Measurements from ENCODE around the gene KCNMA1. TPM values are rescaled to one million over a fixed set of nuclear protein-coding genes. Genes with fewer than 3 reads are reported as not detected.

The KCNMA1 gene
- polyA plus RNA-seq, 1 experiment = 21.4 TPM

GRCh38 chr10:76984559-76985443, 652.8 kb downstream of the KCNMA1 start:
- ChIA-PET CTCF (interaction anchor here (0.7 to 1.6 kb wide), 21 partner anchors 8 to 1145 kb away, joined by 3 to 12 read pairs (median 3); no protein-coding TSS in a partner anchor), POLR2A (no interaction called here)
- H3K36me3 ChIP-seq (ENCODE audit: control insufficient read depth, insufficient read depth, low read length) = no peaks in the 10 kb centered on the region
- no peak for DNase-seq (ENCODE audit: low read depth)
- no peaks in the 10 kb centered on the region for H3K27me3 ChIP-seq (ENCODE audit: control insufficient read depth, insufficient read depth, low read length)
- no peak overlapping the region for H3K4me3 ChIP-seq (ENCODE audit: low read depth, low read length)
- peak; percentile 93 for TF ChIP-seq CTCF (IDR thresholded peaks at IDR 0.05; ENCODE audit: insufficient read depth, low read depth, low read length)

GRCh38 chr10:76983624-76984023, 654.0 kb downstream of the KCNMA1 start:
- TF ChIP-seq CTCF (IDR thresholded peaks at IDR 0.05; ENCODE audit: insufficient read depth, low read depth, low read length) = no peak
- Histone ChIP-seq H3K36me3 (ENCODE audit: control insufficient read depth, insufficient read depth, low read length) (no peaks in the 10 kb centered on the region), H3K27me3 (ENCODE audit: control insufficient read depth, insufficient read depth, low read length) (no peaks in the 10 kb centered on the region), H3K4me3 (ENCODE audit: low read depth, low read length) (no peak overlapping the region)
- POLR2A ChIA-PET = no interaction called here
- DNase-seq (ENCODE audit: low read depth) = no peak
- CTCF ChIA-PET = interaction anchor here (0.8 to 1.6 kb wide), 5 partner anchors 10 to 436 kb away, joined by 3 to 5 read pairs (median 4); no protein-coding TSS in a partner anchor

- no peak for TF ChIP-seq CTCF (IDR thresholded peaks at IDR 0.05; ENCODE audit: insufficient read depth, low read depth, low read length)
- H3K36me3 ChIP-seq (ENCODE audit: control insufficient read depth, insufficient read depth, low read length) = no peaks in the 10 kb centered on the region
- POLR2A ChIA-PET = no interaction called here
- CTCF ChIA-PET = interaction anchor here (0.8 to 1.3 kb wide), 2 partner anchors 114 to 941 kb away, joined by 3 read pairs; no protein-coding TSS in a partner anchor
- H3K27me3 ChIP-seq (ENCODE audit: control insufficient read depth, insufficient read depth, low read length) = no peaks in the 10 kb centered on the region
- DNase-seq (ENCODE audit: low read depth) = no peak
- no peak overlapping the region for H3K4me3 ChIP-seq (ENCODE audit: low read depth, low read length)
Measured at GRCh38 chr10:76982671-76983070, 654.9 kb downstream of the KCNMA1 start.

GRCh38 chr10:76981251-76981650, 656.4 kb downstream of the KCNMA1 start:
- TF ChIP-seq CTCF (IDR thresholded peaks at IDR 0.05; ENCODE audit: insufficient read depth, low read depth, low read length) = no peak
- DNase-seq (ENCODE audit: low read depth) = no peak
- no peak overlapping the region for H3K4me3 ChIP-seq (ENCODE audit: low read depth, low read length)
- POLR2A ChIA-PET = no interaction called here
- no peaks in the 10 kb centered on the region for H3K36me3 ChIP-seq (ENCODE audit: control insufficient read depth, insufficient read depth, low read length)
- CTCF ChIA-PET = no interaction called here
- no peaks in the 10 kb centered on the region for H3K27me3 ChIP-seq (ENCODE audit: control insufficient read depth, insufficient read depth, low read length)

GRCh38 chr10:76977901-76978300, 659.7 kb downstream of the KCNMA1 start:
- POLR2A ChIA-PET = no interaction called here
- CTCF ChIA-PET = interaction anchor here (0.6 to 1.3 kb wide), 4 partner anchors 9 to 597 kb away, joined by 3 read pairs; no protein-coding TSS in a partner anchor
- no peak for DNase-seq (ENCODE audit: low read depth)
- 0 out of 2 replicates have a peak, but pooled peaks cover 1% of the 10 kb centered on the region for H3K27me3 ChIP-seq (ENCODE audit: control insufficient read depth, insufficient read depth, low read length)
- TF ChIP-seq CTCF (IDR thresholded peaks at IDR 0.05; ENCODE audit: insufficient read depth, low read depth, low read length) = no peak
- no peaks in the 10 kb centered on the region for H3K36me3 ChIP-seq (ENCODE audit: control insufficient read depth, insufficient read depth, low read length)
- no peak overlapping the region for H3K4me3 ChIP-seq (ENCODE audit: low read depth, low read length)
